Colonic mucosa (tissue), 4 donors: ENCODE measurements around the gene CCDC9B. TPM values are rescaled to one million over a fixed set of nuclear protein-coding genes. Genes with fewer than 3 reads are reported as not detected.

Experiments
- DNase-seq: peaks from one replicate; pipeline ENCODE4 v3.0.0-alpha.2; 2020
- H3K27ac ChIP-seq: fragments of 200-600 bp; one replicate; pipeline ENCODE4 v1.8.0; 2021
- H3K27me3 ChIP-seq: fragments of 200-600 bp; one replicate; pipeline ENCODE4 v1.8.0; 2021
- H3K36me3 ChIP-seq: fragments of 200-600 bp; one replicate; pipeline ENCODE4 v1.8.0; 2021
- H3K4me1 ChIP-seq: fragments of 200-600 bp; one replicate; pipeline ENCODE4 v1.8.0; 2021; ENCODE audit warnings: mild to moderate bottlenecking
- H3K4me3 ChIP-seq: fragments of 200-600 bp; one replicate; pipeline ENCODE4 v1.8.0; 2021
- H3K9ac ChIP-seq, 2 donors: one replicate each; pipeline ENCODE4 v1.7.0; 2013; ENCODE audit warnings: control low read depth in 2 of 2, low read depth in 2 of 2, low read length in 2 of 2
- H3K9me3 ChIP-seq: fragments of 200-600 bp; one replicate; pipeline ENCODE4 v1.8.0; 2021
- CTCF ChIP-seq: fragments of 200-600 bp; IDR thresholded peaks from one replicate; pipeline ENCODE4 v1.8.0; 2022; ENCODE audit warnings: antibody characterized with exemption, mild to moderate bottlenecking
- intact Hi-C: fragments of 100-400 bp; cut with DNase I; formaldehyde crosslinking; loops from one replicate; pipeline ENCODE4 v1.14.1; 2022
- total RNA-seq, 2 donors: library from RNA; stranded (reverse); fragmentation: NEBNext Ultra II Directional in 1 of 2; extraction: Animal tissue kit (Norgen Biotek cat#: 25700) in 1 of 2; gene quantifications; one replicate each; pipeline ENCODE4 v1.2.1, GENCODE V29; 2021
- donor health status: healthy.
- donor health status: DM: no; HTN: no; CAD: no.
- donor health status: DM: no; HTN: no; CAD: no.

CCDC9B gene
- total RNA-seq, 2 donors from 2014 or later, result 13.1 to 28.7 TPM

GRCh38 chr15:40300367-40300766 is 40.4 kb downstream of the CCDC9B start:
- no peaks in the 10 kb centered on the region for H3K4me1 ChIP-seq
- no peaks in the 10 kb centered on the region for H3K27me3 ChIP-seq
- no peak for TF ChIP-seq CTCF
- DNase-seq, result no peak
- intact Hi-C loops, result no loop called here
- H3K4me3 ChIP-seq, result no peak overlapping the region
- no peak overlapping the region for H3K9ac ChIP-seq
- H3K36me3 ChIP-seq, result no peaks in the 10 kb centered on the region
- H3K27ac ChIP-seq, result no peak overlapping the region
- H3K9me3 ChIP-seq, result no peaks in the 10 kb centered on the region

DNA sequence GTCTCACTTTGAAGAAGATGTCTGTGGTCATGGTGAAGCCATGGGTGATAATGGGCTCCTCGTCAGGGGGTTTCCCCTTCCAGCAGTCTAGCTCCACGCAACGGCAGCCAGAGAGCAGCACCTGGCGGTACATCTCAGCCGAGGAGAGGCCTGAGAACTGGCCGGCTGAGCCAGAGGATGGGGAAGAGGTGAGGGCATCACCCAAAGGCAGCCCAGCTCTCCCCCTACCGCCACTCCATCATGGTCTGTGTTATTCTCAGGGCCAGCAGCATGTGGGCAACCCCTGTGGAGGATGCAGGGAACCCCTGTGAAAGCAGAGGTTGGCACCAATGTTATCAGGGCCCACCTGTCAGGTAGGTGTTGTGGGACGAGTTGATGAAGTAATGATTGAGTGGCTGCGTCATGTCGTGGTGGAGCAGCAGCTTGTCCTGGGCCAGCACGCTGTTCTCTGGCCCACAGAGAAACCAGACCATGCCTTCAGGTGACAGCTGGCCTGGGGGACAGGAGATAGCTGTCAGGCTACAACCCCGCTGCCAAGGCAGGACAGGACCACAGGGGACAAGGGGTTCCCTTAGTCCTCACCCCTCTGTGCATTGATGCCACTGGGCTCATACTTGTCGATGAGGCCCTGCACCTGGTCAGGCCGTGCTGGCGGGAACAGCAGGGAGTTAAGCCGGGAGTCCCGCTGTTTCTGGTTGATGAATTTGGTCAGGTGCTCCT is 42.4 kb downstream of the CCDC9B start:
- Histone ChIP-seq H3K9me3 (no peaks in the 10 kb centered on the region), H3K27me3 (no peaks in the 10 kb centered on the region), H3K36me3 (no peaks in the 10 kb centered on the region), H3K9ac (no peak overlapping the region), H3K27ac (no peak overlapping the region), H3K4me1 (no peaks in the 10 kb centered on the region), H3K4me3 (no peak overlapping the region)
- intact Hi-C loops, result no loop called here
- DNase-seq, result no peak
- no peak for TF ChIP-seq CTCF

GRCh38 chr15:40297356-40297755 is 43.4 kb downstream of the CCDC9B start:
- TF ChIP-seq CTCF, result no peak
- Histone ChIP-seq H3K9me3 (no peaks in the 10 kb centered on the region), H3K4me3 (no peak overlapping the region), H3K27ac (no peak overlapping the region), H3K36me3 (no peaks in the 10 kb centered on the region), H3K27me3 (no peaks in the 10 kb centered on the region), H3K4me1 (no peaks in the 10 kb centered on the region), H3K9ac (no peak overlapping the region)
- DNase-seq, result no peak
- intact Hi-C loops, result no loop called here

GRCh38 chr15:40296561-40297230 is 44.0 kb downstream of the CCDC9B start:
- no peaks in the 10 kb centered on the region for H3K36me3 ChIP-seq
- H3K9me3 ChIP-seq, result no peaks in the 10 kb centered on the region
- no peaks in the 10 kb centered on the region for H3K4me1 ChIP-seq
- no peak for TF ChIP-seq CTCF
- intact Hi-C loops, result no loop called here
- DNase-seq, result no peak
- no peak overlapping the region for H3K9ac ChIP-seq
- no peak overlapping the region for H3K4me3 ChIP-seq
- H3K27me3 ChIP-seq, result no peaks in the 10 kb centered on the region
- H3K27ac ChIP-seq, result no peak overlapping the region

GRCh38 chr15:40295877-40296560 is 44.7 kb downstream of the CCDC9B start:
- H3K9ac ChIP-seq, result no peak overlapping the region
- no peaks in the 10 kb centered on the region for H3K27me3 ChIP-seq
- no peak for DNase-seq
- H3K36me3 ChIP-seq, result no peaks in the 10 kb centered on the region
- H3K9me3 ChIP-seq, result no peaks in the 10 kb centered on the region
- no peak for TF ChIP-seq CTCF
- peaks cover 2% of the 10 kb centered on the region for H3K4me1 ChIP-seq
- intact Hi-C loops, result no loop called here
- H3K4me3 ChIP-seq, result no peak overlapping the region
- no peak overlapping the region for H3K27ac ChIP-seq
